Measurements from ENCODE around the gene UFC1.

Gene UFC1

GRCh38 chr1:161196521-161197451 lies 43.0 kb downstream of the UFC1 start:
- Histone ChIP-seq H3K9me3 (ENCODE audit: control insufficient read depth in 5 of 5, low read length in 5 of 5) (no peaks in the 10 kb centered on the region), H3K9ac (ENCODE audit: low read length in 5 of 5) (peak overlapping the region; percentile 81 to 94 (median 87)), H3K36me3 (ENCODE audit: control insufficient read depth in 5 of 5, insufficient read depth in 5 of 5, low read length in 5 of 5) (peaks cover 0 to 52% (median 29%) of the 10 kb centered on the region in 5 donors), H3K4me3 (ENCODE audit: low read depth in 1 of 5, low read length in 5 of 5) (peak overlapping the region; percentile 56 to 85 (median 74)), H3K4me1 (ENCODE audit: control insufficient read depth in 5 of 5, insufficient read depth in 5 of 5, low read length in 5 of 5) (peaks cover 65 to 100% (median 97%) of the 10 kb centered on the region in 5 donors), H3K27ac (ENCODE audit: low read depth, low read length) (peak overlapping the region; percentile 100), H3K27me3 (ENCODE audit: control insufficient read depth in 5 of 5, insufficient read depth in 4 of 5, low read length in 5 of 5) (peaks cover 0 to 9% (median 0%) of the 10 kb centered on the region in 5 donors)

GRCh38 chr1:161197560-161198193 lies 43.9 kb downstream of the UFC1 start:
- H3K4me1 ChIP-seq (ENCODE audit: control insufficient read depth in 5 of 5, insufficient read depth in 5 of 5, low read length in 5 of 5): peaks cover 67 to 96% (median 96%) of the 10 kb centered on the region in 5 donors
- H3K27ac ChIP-seq (ENCODE audit: low read depth, low read length): peak overlapping the region; percentile 100
- peak overlapping the region; percentile 81 to 94 (median 87) for H3K9ac ChIP-seq (ENCODE audit: low read length in 5 of 5)
- no peaks in the 10 kb centered on the region for H3K9me3 ChIP-seq (ENCODE audit: control insufficient read depth in 5 of 5, low read length in 5 of 5)
- peaks cover 0 to 9% (median 0%) of the 10 kb centered on the region in 5 donors for H3K27me3 ChIP-seq (ENCODE audit: control insufficient read depth in 5 of 5, insufficient read depth in 4 of 5, low read length in 5 of 5)
- peaks cover 0 to 43% (median 23%) of the 10 kb centered on the region in 5 donors for H3K36me3 ChIP-seq (ENCODE audit: control insufficient read depth in 5 of 5, insufficient read depth in 5 of 5, low read length in 5 of 5)
- peak overlapping the region; percentile 56 to 85 (median 74) for H3K4me3 ChIP-seq (ENCODE audit: low read depth in 1 of 5, low read length in 5 of 5)

GRCh38 chr1:161198194-161198896 lies 44.6 kb downstream of the UFC1 start:
- Histone ChIP-seq H3K4me3 (ENCODE audit: low read depth in 1 of 5, low read length in 5 of 5) (peak overlapping the region; percentile 56 to 85 (median 74)), H3K27ac (ENCODE audit: low read depth, low read length) (peak overlapping the region; percentile 100), H3K27me3 (ENCODE audit: control insufficient read depth in 5 of 5, insufficient read depth in 4 of 5, low read length in 5 of 5) (peaks cover 0 to 9% (median 0%) of the 10 kb centered on the region in 5 donors), H3K9me3 (ENCODE audit: control insufficient read depth in 5 of 5, low read length in 5 of 5) (no peaks in the 10 kb centered on the region), H3K36me3 (ENCODE audit: control insufficient read depth in 5 of 5, insufficient read depth in 5 of 5, low read length in 5 of 5) (peaks cover 0 to 37% (median 21%) of the 10 kb centered on the region in 5 donors), H3K4me1 (ENCODE audit: control insufficient read depth in 5 of 5, insufficient read depth in 5 of 5, low read length in 5 of 5) (peaks cover 62 to 96% (median 96%) of the 10 kb centered on the region in 5 donors), H3K9ac (ENCODE audit: low read length in 5 of 5) (peak overlapping the region; percentile 81 to 94 (median 87))

- peak within 1 kb of the TSS; percentile 56 to 85 (median 74) for H3K4me3 ChIP-seq (ENCODE audit: low read depth in 1 of 5, low read length in 5 of 5)
- peak within 1 kb of the TSS; percentile 81 to 94 (median 92) for H3K9ac ChIP-seq (ENCODE audit: low read length in 5 of 5)
- H3K27me3 ChIP-seq (ENCODE audit: control insufficient read depth in 5 of 5, insufficient read depth in 4 of 5, low read length in 5 of 5): peaks cover 0 to 9% (median 0%) of the 10 kb centered on the region in 5 donors
- peak within 1 kb of the TSS; percentile 100 for H3K27ac ChIP-seq (ENCODE audit: low read depth, low read length)
- peaks cover 0 to 36% (median 19%) of the 10 kb centered on the region in 5 donors for H3K36me3 ChIP-seq (ENCODE audit: control insufficient read depth in 5 of 5, insufficient read depth in 5 of 5, low read length in 5 of 5)
- no peaks in the 10 kb centered on the region for H3K9me3 ChIP-seq (ENCODE audit: control insufficient read depth in 5 of 5, low read length in 5 of 5)
- H3K4me1 ChIP-seq (ENCODE audit: control insufficient read depth in 5 of 5, insufficient read depth in 5 of 5, low read length in 5 of 5): peaks cover 58 to 95% (median 94%) of the 10 kb centered on the region in 5 donors
Observed at GRCh38 chr1:161198897-161199431, 45.2 kb downstream of the UFC1 start, which contains the start of gene ADAMTS4. Gene ADAMTS4, minus strand, starts transcription at chr1:161199054. Its CDS starts 427 bp downstream, at chr1:161198627.

- H3K27me3 ChIP-seq (ENCODE audit: control insufficient read depth in 5 of 5, insufficient read depth in 4 of 5, low read length in 5 of 5): peaks cover 0 to 9% (median 0%) of the 10 kb centered on the region in 5 donors
- H3K4me3 ChIP-seq (ENCODE audit: low read depth in 1 of 5, low read length in 5 of 5): peak overlapping the region in 1 of 5 donors; percentile 85
- peak overlapping the region; percentile 100 for H3K27ac ChIP-seq (ENCODE audit: low read depth, low read length)
- H3K9ac ChIP-seq (ENCODE audit: low read length in 5 of 5): peak overlapping the region; percentile 81 to 94 (median 92)
- no peaks in the 10 kb centered on the region for H3K9me3 ChIP-seq (ENCODE audit: control insufficient read depth in 5 of 5, low read length in 5 of 5)
- peaks cover 4 to 33% (median 19%) of the 10 kb centered on the region in 5 donors for H3K36me3 ChIP-seq (ENCODE audit: control insufficient read depth in 5 of 5, insufficient read depth in 5 of 5, low read length in 5 of 5)
- peaks cover 54 to 88% (median 87%) of the 10 kb centered on the region in 5 donors for H3K4me1 ChIP-seq (ENCODE audit: control insufficient read depth in 5 of 5, insufficient read depth in 5 of 5, low read length in 5 of 5)
Observed at GRCh38 chr1:161199506-161200139, 45.8 kb downstream of the UFC1 start.

- peaks cover 4 to 25% (median 10%) of the 10 kb centered on the region in 5 donors for H3K36me3 ChIP-seq (ENCODE audit: control insufficient read depth in 5 of 5, insufficient read depth in 5 of 5, low read length in 5 of 5)
- H3K4me3 ChIP-seq (ENCODE audit: low read depth in 1 of 5, low read length in 5 of 5): peak overlapping the region; percentile 74 to 97 (median 93)
- peaks cover 0 to 9% (median 0%) of the 10 kb centered on the region in 5 donors for H3K27me3 ChIP-seq (ENCODE audit: control insufficient read depth in 5 of 5, insufficient read depth in 4 of 5, low read length in 5 of 5)
- H3K9me3 ChIP-seq (ENCODE audit: control insufficient read depth in 5 of 5, low read length in 5 of 5): no peaks in the 10 kb centered on the region
- H3K4me1 ChIP-seq (ENCODE audit: control insufficient read depth in 5 of 5, insufficient read depth in 5 of 5, low read length in 5 of 5): peaks cover 48 to 84% (median 78%) of the 10 kb centered on the region in 5 donors
- peak overlapping the region; percentile 86 to 94 (median 93) for H3K9ac ChIP-seq (ENCODE audit: low read length in 5 of 5)
- peak overlapping the region; percentile 100 for H3K27ac ChIP-seq (ENCODE audit: low read depth, low read length)
Observed at GRCh38 chr1:161200421-161200991, 46.7 kb downstream of the UFC1 start.

- Histone ChIP-seq H3K4me1 (ENCODE audit: control insufficient read depth in 5 of 5, insufficient read depth in 5 of 5, low read length in 5 of 5) (peaks cover 46 to 78% (median 71%) of the 10 kb centered on the region in 5 donors), H3K4me3 (ENCODE audit: low read depth in 1 of 5, low read length in 5 of 5) (peak overlapping the region; percentile 74 to 97 (median 93)), H3K9me3 (ENCODE audit: control insufficient read depth in 5 of 5, low read length in 5 of 5) (no peaks in the 10 kb centered on the region), H3K27ac (ENCODE audit: low read depth, low read length) (peak overlapping the region; percentile 100), H3K9ac (ENCODE audit: low read length in 5 of 5) (peak overlapping the region; percentile 86 to 94 (median 93)), H3K36me3 (ENCODE audit: control insufficient read depth in 5 of 5, insufficient read depth in 5 of 5, low read length in 5 of 5) (peaks cover 3 to 25% (median 7%) of the 10 kb centered on the region in 5 donors), H3K27me3 (ENCODE audit: control insufficient read depth in 5 of 5, insufficient read depth in 4 of 5, low read length in 5 of 5) (peaks cover 0 to 9% (median 0%) of the 10 kb centered on the region in 5 donors)
Observed at GRCh38 chr1:161200992-161201835, 47.4 kb downstream of the UFC1 start.

Measured in subcutaneous abdominal adipose tissue (tissue), 5 donors.